Effector memory CD4-positive, alpha-beta T cell (primary cell): Measurements from ENCODE around the gene SYT6.

Experiments
- DNase-seq, 3 donors: peaks; one replicate each; pipeline ENCODE4 v3.0.0-alpha.2; 2020
- H3K27ac ChIP-seq: 2 replicates; pipeline ENCODE4 v1.7.0; 2013; ENCODE audit warnings: mild to moderate bottlenecking, low read length, moderate library complexity; ENCODE audit not compliant: insufficient read depth, poor library complexity, severe bottlenecking
- H3K27me3 ChIP-seq: replicated peaks from 2 replicates; pipeline ENCODE4 v1.7.0; 2013; ENCODE audit warnings: mild to moderate bottlenecking, low read length; ENCODE audit not compliant: insufficient read depth, control insufficient read depth, poor library complexity, severe bottlenecking
- H3K36me3 ChIP-seq: 2 replicates; pipeline ENCODE4 v1.7.0; 2013; ENCODE audit warnings: mild to moderate bottlenecking, low read length, moderate library complexity; ENCODE audit not compliant: control insufficient read depth, insufficient read depth
- H3K4me1 ChIP-seq: 2 replicates; pipeline ENCODE4 v1.7.0; 2013; ENCODE audit warnings: low read length, mild to moderate bottlenecking; ENCODE audit not compliant: control insufficient read depth, insufficient read depth, poor library complexity, severe bottlenecking
- H3K4me3 ChIP-seq: 2 replicates; pipeline ENCODE4 v1.7.0; 2013; ENCODE audit warnings: low read length, low read depth, mild to moderate bottlenecking; ENCODE audit not compliant: insufficient read depth, poor library complexity, severe bottlenecking
- H3K9me3 ChIP-seq: 2 replicates; pipeline ENCODE4 v1.7.0; 2013; ENCODE audit warnings: mild to moderate bottlenecking, low read length, moderate library complexity; ENCODE audit not compliant: control insufficient read depth

Gene SYT6

DNA sequence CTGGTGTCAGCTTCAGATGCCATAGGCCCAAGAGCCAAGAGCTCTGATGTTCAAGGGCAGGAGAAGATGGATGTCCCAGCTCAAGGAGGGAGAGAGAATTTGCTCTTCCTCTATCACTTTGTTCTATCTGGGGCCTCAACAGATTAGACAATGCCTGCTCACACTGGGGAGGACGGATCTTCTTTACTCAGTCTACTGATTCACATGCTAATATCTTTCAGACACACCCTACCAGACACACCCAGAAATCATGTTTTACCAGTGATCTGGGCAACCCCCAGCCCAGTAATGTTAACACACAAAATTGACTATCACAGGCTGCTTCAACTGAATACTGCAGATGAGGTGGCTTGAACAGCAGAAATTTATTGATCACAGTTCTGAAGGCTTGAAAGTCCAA, 105.4 kb downstream of the SYT6 start:
- Histone ChIP-seq H3K27me3 (no peaks in the 10 kb centered on the region), H3K4me1 (no peaks in the 10 kb centered on the region), H3K27ac (no peak overlapping the region), H3K4me3 (no peak overlapping the region), H3K36me3 (no peaks in the 10 kb centered on the region), H3K9me3 (no peaks in the 10 kb centered on the region)
- DNase-seq = no peak

DNA sequence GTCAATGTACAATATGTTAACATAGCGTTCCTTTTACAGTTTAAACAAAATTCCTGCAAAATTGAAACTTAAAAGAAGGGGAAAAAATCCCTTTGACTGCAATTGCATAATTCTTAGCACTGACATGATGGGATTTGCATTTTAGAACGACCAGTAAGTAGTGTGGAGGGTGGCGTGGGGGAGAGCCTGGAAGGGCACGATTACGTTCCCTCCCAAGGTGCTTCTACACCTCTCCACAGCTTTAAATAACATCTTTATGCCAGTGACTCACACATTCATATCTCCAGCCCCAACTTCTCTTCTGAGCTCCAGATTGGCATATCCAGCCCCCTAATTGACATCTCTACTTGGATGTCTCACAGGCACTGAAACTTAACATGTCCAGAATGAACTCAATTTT, 110.1 kb downstream of the SYT6 start:
- no peaks in the 10 kb centered on the region for H3K36me3 ChIP-seq
- H3K27ac ChIP-seq = no peak overlapping the region
- H3K9me3 ChIP-seq = no peaks in the 10 kb centered on the region
- no peaks in the 10 kb centered on the region for H3K27me3 ChIP-seq
- H3K4me1 ChIP-seq = no peaks in the 10 kb centered on the region
- no peak overlapping the region for H3K4me3 ChIP-seq
- no peak for DNase-seq

DNA sequence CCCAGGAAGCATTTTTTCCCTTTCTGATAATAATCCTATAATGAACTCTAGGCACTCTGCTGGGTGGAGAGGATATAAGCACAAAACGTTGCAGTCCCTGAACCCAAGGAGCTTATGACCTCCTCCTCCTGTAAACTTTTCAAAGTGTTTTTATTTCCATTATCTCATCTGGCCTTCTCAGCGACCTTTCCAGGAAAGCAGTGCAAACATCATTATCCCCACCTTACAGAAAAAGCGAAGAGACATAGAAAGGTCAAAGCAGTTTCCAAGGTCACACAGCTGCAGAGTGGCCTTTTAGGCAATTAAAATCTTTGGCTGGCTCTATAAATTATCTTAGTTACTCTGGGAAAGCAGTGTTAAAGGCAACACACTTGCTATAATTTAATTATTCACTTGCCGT, 110.6 kb downstream of the SYT6 start:
- Histone ChIP-seq H3K27ac (no peak overlapping the region), H3K27me3 (no peaks in the 10 kb centered on the region), H3K36me3 (no peaks in the 10 kb centered on the region), H3K9me3 (no peaks in the 10 kb centered on the region), H3K4me1 (no peaks in the 10 kb centered on the region), H3K4me3 (no peak overlapping the region)
- no peak for DNase-seq

DNA sequence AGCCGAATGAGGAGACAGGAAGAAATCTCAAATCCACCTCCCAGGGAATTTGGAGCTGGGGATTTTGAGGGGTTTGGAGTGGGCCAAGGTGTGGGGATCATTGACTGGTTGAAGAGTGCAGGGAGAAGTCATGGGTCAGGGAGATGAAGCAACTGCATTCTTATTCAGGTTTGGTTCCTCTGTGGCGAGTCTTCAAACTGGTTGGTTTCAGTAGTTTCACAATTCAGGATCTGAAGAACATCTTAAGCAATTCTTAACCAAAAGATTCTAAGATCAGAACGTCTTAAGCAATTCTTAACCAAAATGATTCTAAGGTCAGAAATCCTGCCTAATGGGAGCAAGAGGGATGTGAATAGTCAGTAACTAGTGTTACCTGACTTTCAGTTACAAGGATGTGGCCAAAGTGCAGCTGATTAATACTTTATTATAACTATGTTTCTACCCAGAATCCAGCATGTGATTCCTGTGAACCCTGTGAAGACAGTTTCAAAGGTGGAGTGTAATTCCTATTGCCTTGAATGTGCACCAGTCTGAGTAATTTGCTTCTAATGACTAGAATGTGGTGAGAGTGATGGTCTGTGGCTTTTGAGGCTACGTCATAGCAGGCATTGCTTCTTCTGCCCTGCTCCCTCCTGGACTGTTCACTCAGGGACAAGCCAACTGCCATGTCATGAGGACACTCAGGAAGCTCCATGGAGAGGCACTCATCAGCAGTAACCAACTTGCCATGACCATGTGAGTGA, 113.2 kb downstream of the SYT6 start:
- Histone ChIP-seq H3K27me3 (no peaks in the 10 kb centered on the region), H3K9me3 (no peaks in the 10 kb centered on the region), H3K4me3 (no peak overlapping the region), H3K4me1 (no peaks in the 10 kb centered on the region), H3K36me3 (no peaks in the 10 kb centered on the region), H3K27ac (no peak overlapping the region)
- DNase-seq = no peak
